ENCODE data around the gene F12. TPM values are rescaled to one million over a fixed set of nuclear protein-coding genes. Genes with fewer than 3 reads are reported as not detected.

F12 gene
- total and polyA plus RNA-seq, 2 donors (not counting 3 experiments of a cell fraction or from before 2014, with no cell fraction given) = 1.00 to 1.4 TPM

DNA sequence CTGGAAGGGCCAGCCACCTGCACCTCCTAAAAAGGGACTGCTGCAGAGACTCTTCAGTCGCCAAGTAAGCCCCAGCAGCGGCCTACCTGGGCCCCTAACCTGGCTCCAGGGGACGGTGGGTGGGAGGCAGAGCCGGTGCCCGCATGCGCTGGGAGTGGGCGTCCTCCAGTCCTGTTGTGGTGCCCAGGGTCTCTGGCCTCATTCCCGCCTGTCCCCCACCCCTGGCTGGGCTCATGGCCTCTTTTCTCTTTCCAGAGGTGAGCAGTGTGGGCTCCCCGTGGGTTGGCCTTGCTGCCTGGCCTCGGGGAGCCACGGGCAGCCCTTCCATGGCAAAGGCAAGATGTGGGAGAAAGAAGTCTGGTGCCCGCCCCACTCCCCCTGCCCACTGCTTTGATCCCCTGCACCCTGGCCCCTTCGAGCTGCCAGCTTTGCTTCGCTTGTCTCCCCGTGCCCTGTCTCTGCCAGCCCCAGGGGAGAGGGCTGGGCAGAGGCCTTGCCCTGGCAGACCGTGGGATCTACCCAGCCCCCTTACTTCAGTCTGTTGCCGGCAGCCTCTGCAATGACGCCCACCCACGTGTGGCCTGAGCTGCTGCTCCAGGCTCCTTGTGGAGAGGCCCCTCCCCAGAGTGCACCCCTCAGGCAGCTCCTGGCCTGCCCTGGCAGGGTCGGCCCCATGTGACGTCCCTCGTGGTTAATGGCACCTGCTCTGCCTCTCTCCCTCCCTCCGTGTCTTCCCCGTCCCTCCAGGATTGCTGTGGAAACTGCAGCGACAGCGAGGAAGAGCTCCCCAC lies 31.8 kb upstream of the F12 start:
- no peak overlapping the region for H2AFZ ChIP-seq (ENCODE audit: low read depth, low read length)
- H3K9me3 ChIP-seq (replicated peaks; ENCODE audit: control insufficient read depth, insufficient read depth, low read length) = no peaks in the 10 kb centered on the region
- TF ChIP-seq, protein P1, sequence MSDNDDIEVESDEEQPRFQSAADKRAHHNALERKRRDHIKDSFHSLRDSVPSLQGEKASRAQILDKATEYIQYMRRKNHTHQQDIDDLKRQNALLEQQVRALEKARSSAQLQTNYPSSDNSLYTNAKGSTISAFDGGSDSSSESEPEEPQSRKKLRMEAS (IDR thresholded peaks at IDR 0.05; ENCODE audit: insufficient read depth, insufficient read length) = no peak
- TF ChIP-seq POLR2AphosphoS5 (IDR thresholded peaks at IDR 0.05; ENCODE audit: insufficient read depth, low read depth, low read length) (no peak), EZH2 (IDR thresholded peaks at IDR 0.05; ENCODE audit: borderline replicate concordance, low read depth, low read length, severe bottlenecking) (no peak), POLR2A (IDR thresholded peaks at IDR 0.05; ENCODE audit: low read depth, low read length) (no peak), JUN (IDR thresholded peaks at IDR 0.05; ENCODE audit: borderline replicate concordance, insufficient read depth, insufficient read length, low read depth) (no peak), MYC (IDR thresholded peaks at IDR 0.05; ENCODE audit: low read depth, low read length) (no peak)
- TF ChIP-seq, protein P2, sequence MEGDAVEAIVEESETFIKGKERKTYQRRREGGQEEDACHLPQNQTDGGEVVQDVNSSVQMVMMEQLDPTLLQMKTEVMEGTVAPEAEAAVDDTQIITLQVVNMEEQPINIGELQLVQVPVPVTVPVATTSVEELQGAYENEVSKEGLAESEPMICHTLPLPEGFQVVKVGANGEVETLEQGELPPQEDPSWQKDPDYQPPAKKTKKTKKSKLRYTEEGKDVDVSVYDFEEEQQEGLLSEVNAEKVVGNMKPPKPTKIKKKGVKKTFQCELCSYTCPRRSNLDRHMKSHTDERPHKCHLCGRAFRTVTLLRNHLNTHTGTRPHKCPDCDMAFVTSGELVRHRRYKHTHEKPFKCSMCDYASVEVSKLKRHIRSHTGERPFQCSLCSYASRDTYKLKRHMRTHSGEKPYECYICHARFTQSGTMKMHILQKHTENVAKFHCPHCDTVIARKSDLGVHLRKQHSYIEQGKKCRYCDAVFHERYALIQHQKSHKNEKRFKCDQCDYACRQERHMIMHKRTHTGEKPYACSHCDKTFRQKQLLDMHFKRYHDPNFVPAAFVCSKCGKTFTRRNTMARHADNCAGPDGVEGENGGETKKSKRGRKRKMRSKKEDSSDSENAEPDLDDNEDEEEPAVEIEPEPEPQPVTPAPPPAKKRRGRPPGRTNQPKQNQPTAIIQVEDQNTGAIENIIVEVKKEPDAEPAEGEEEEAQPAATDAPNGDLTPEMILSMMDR (IDR thresholded peaks at IDR 0.05; ENCODE audit: extremely low read depth in 1 of 2, insufficient read depth in 1 of 2, low read depth in 1 of 2, low read length in 2 of 2) = no peak
- FAIRE-seq (no peak), DNase-seq (ENCODE audit: low read depth, low spot score) (no peak)
- no peaks in the 10 kb centered on the region for H3K9me1 ChIP-seq (replicated peaks; ENCODE audit: control insufficient read depth, extremely low read depth, insufficient read depth, low read length)
- H3K9ac ChIP-seq (replicated peaks; ENCODE audit: extremely low read depth, insufficient read depth, low read length) = no peak overlapping the region
- H3K27ac ChIP-seq (ENCODE audit: insufficient read depth, low read depth, low read length) = no peak overlapping the region
- peaks cover 0 to 5% of the 10 kb centered on the region in 2 experiments for H3K36me3 ChIP-seq (ENCODE audit: control insufficient read depth in 2 of 2, extremely low read depth in 1 of 2, insufficient read depth in 2 of 2, low read length in 2 of 2)
- intact Hi-C loops (cut with micrococcal nuclease) = no loop called here
- ChIA-PET POLR2A (no interaction called here), CTCF (interaction anchor here (1.0 to 2.5 kb wide), 5 partner anchors 14 to 71 kb away, joined by 3 to 10 read pairs (median 3); partner anchors contain the start of gene GRK6)
- peaks cover 3% of the 10 kb centered on the region for H3K4me1 ChIP-seq (ENCODE audit: control insufficient read depth, extremely low read depth, insufficient read depth, low read length)
- no peak overlapping the region for H3K4me3 ChIP-seq (replicated peaks in 1 of 3; ENCODE audit: insufficient read depth in 1 of 3, low read depth in 1 of 3, low read length in 3 of 3)
- no peaks in the 10 kb centered on the region for H4K20me1 ChIP-seq (replicated peaks; ENCODE audit: control insufficient read depth, extremely low read depth, insufficient read depth, low read length)
- no peaks in the 10 kb centered on the region for H3K79me2 ChIP-seq (ENCODE audit: control insufficient read depth, insufficient read depth, low read length)
- H3K4me2 ChIP-seq (ENCODE audit: insufficient read depth, low read length) = no peak overlapping the region
- dilution Hi-C loops (cut with MboI; ENCODE audit: extremely low pct_ligation_motif_present, low sequenced_read_pairs) = no loop called here
- no peaks in the 10 kb centered on the region for H3K27me3 ChIP-seq (ENCODE audit: control insufficient read depth in 2 of 2, insufficient read depth in 2 of 2, low read length in 2 of 2)
- BruUV-seq (replicated peaks) = no TSS peak
